Measurements from ENCODE around the gene PGRMC2. TPM values are rescaled to one million over a fixed set of nuclear protein-coding genes. Genes with fewer than 3 reads are reported as not detected.

Gene PGRMC2
- total and polyA plus RNA-seq, 2 of the 8 experiments (the other 6 are each of a cell fraction or from before 2014, with no cell fraction given), result 9.5 to 85.3 TPM

DNA sequence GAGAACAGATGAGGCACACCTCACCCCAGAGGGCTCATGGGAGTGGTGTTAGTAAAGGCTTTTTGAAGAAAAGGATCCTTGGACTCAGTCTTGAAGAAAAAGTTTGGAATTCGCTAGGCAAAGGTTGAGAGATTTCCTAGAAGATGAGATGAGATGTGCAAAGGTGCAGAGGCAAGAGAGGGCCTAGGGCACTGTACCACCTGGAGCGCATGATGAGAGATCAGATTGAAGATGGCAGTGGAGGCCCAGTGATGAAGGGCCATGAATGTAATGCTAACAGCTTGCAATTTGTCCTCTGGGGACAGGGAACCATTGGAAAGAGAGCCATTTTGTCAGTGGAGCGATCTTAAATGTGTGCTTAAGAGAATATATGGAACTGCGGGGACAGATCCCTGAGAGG is 45.0 kb downstream of the PGRMC2 start:
- no peak overlapping the region for H3K4me3 ChIP-seq (ENCODE audit: extremely low read depth in 1 of 4, insufficient read depth in 2 of 4, low read depth in 3 of 4, low read length in 4 of 4)
- no peaks in the 10 kb centered on the region; a peak in 1 of 8 replicates for H3K36me3 ChIP-seq (ENCODE audit: control insufficient read depth in 2 of 4, insufficient read depth in 4 of 4, low read length in 3 of 4)
- POLR2A ChIA-PET (ENCODE audit: partially characterized antibody), result no interaction called here
- H3K4me1 ChIP-seq (replicated peaks in 1 of 4; ENCODE audit: control insufficient read depth in 3 of 4, insufficient read depth in 4 of 4, low read length in 3 of 4), result peaks cover 0 to 3% (median 0%) of the 10 kb centered on the region in 4 experiments; a peak in 1 of 7 replicates
- H4K91ac ChIP-seq (replicated peaks; ENCODE audit: insufficient read length, low read length), result no peak overlapping the region
- no peak overlapping the region for H3K56ac ChIP-seq (replicated peaks; ENCODE audit: insufficient read length, low read depth, low read length)
- no peak overlapping the region for H3K14ac ChIP-seq (ENCODE audit: insufficient read length)
- H3K23ac ChIP-seq (ENCODE audit: insufficient read length), result no peak overlapping the region
- no peak overlapping the region for H3K18ac ChIP-seq (ENCODE audit: extremely low read depth, low read length)
- no peaks in the 10 kb centered on the region for H3K27me3 ChIP-seq (replicated peaks in 1 of 4; ENCODE audit: control insufficient read depth in 3 of 4, extremely low read depth in 1 of 4, insufficient read depth in 3 of 4, low read length in 3 of 4)
- no peak overlapping the region for H2BK12ac ChIP-seq (ENCODE audit: low read depth, low read length)
- peaks cover 4 to 9% of the 10 kb centered on the region in 2 experiments; a peak in 3 of 4 replicates for H3K9me3 ChIP-seq (ENCODE audit: insufficient read depth in 2 of 2, low read depth in 1 of 2, low read length in 1 of 2)
- H4K8ac ChIP-seq (ENCODE audit: extremely low read depth, insufficient read depth, low read length), result no peak overlapping the region
- H4K5ac ChIP-seq (ENCODE audit: insufficient read length, low read depth, low read length), result no peak overlapping the region
- no peaks in the 10 kb centered on the region for H3K79me1 ChIP-seq (ENCODE audit: low read depth, low read length)
- no peak overlapping the region for H2AK5ac ChIP-seq (ENCODE audit: low read depth, low read length)
- no peak overlapping the region for H3K27ac ChIP-seq (ENCODE audit: low read depth, low read length)
- H4K20me1 ChIP-seq (replicated peaks in 1 of 2; ENCODE audit: control insufficient read depth in 1 of 2, insufficient read depth in 2 of 2, low read length in 2 of 2), result no peaks in the 10 kb centered on the region
- no peak overlapping the region for H2BK15ac ChIP-seq (ENCODE audit: low read length)
- no peaks in the 10 kb centered on the region for H3K23me2 ChIP-seq (ENCODE audit: low read depth, low read length)
- no peak overlapping the region for H3K4me2 ChIP-seq (ENCODE audit: insufficient read depth in 1 of 2, low read depth in 2 of 2, low read length in 2 of 2)
- no peak for DNase-seq (ENCODE audit: low read depth in 1 of 2, low spot score in 2 of 2)
- H3K9ac ChIP-seq (replicated peaks in 1 of 4; ENCODE audit: extremely low read depth in 1 of 4, low read depth in 3 of 4, low read length in 3 of 4), result no peak overlapping the region
- WGBS, 2 experiments (ENCODE audit: extremely low coverage in 1 of 2, insufficient coverage in 1 of 2, insufficient read length in 1 of 2, insufficient replicate concordance in 2 of 2, low coverage in 1 of 2, low lambda C conversion rate in 2 of 2, missing lambda C conversion rate in 1 of 2), result 90% methylated on average over 4 of the region's 4 CpGs; no CpG with 5 or more reads in 1 of the 2 experiments
- H2BK120ac ChIP-seq (replicated peaks; ENCODE audit: low read depth, low read length), result no peak overlapping the region
- no peaks in the 10 kb centered on the region for H3K79me2 ChIP-seq (ENCODE audit: control insufficient read depth in 1 of 2, insufficient read depth in 2 of 2, low read length in 2 of 2)
- CTCF ChIA-PET (ENCODE audit: partially characterized antibody), result interaction anchor here (1.0 kb wide), 1 partner anchor 11 kb away, joined by 3 read pairs; no protein-coding TSS in a partner anchor
- TF ChIP-seq CEBPB (IDR thresholded peaks at IDR 0.05; ENCODE audit: low read depth, low read length), result no peak
- TF ChIP-seq HDAC2 (IDR thresholded peaks at IDR 0.05; ENCODE audit: borderline replicate concordance in 1 of 2, low read depth in 2 of 2, low read length in 2 of 2), result no peak
- no peak for TF ChIP-seq PHF8 (conservative IDR thresholded peaks at IDR 0.05; ENCODE audit: low read depth, low read length)
- TF ChIP-seq SUZ12 (IDR thresholded peaks at IDR 0.05; ENCODE audit: low read length), result no peak
- TF ChIP-seq SIRT6 (IDR thresholded peaks at IDR 0.05; ENCODE audit: low read length), result no peak
- no peak for TF ChIP-seq TCF12 (IDR thresholded peaks at IDR 0.05; ENCODE audit: low read depth, low read length)
- no peak for TF ChIP-seq SP4 (IDR thresholded peaks at IDR 0.05; ENCODE audit: low read length)
- no peak for TF ChIP-seq NANOG (IDR thresholded peaks at IDR 0.05; ENCODE audit: insufficient read depth, low read depth, low read length, poor library complexity, severe bottlenecking)
- TF ChIP-seq RBBP5 (IDR thresholded peaks at IDR 0.05; ENCODE audit: borderline replicate concordance, low read depth, low read length), result no peak
- TF ChIP-seq POLR2A (IDR thresholded peaks at IDR 0.05; ENCODE audit: control extremely low read depth in 1 of 2, low read depth in 2 of 2, low read length in 2 of 2), result no peak
- no peak for TF ChIP-seq RXRA (IDR thresholded peaks at IDR 0.05; ENCODE audit: insufficient read depth, low read depth, low read length)
- no peak for TF ChIP-seq ZNF274 (IDR thresholded peaks at IDR 0.05; ENCODE audit: borderline replicate concordance, extremely low read depth, low read length)
- TF ChIP-seq ATF3 (IDR thresholded peaks at IDR 0.05; ENCODE audit: insufficient read depth, low read depth, low read length), result no peak
- TF ChIP-seq TAF7 (optimal IDR thresholded peaks at IDR 0.05; ENCODE audit: borderline replicate concordance, low read depth, low read length), result no peak
- H3K4ac ChIP-seq (replicated peaks; ENCODE audit: insufficient read length, low read depth, low read length), result no peak overlapping the region
- no peak overlapping the region for H2BK20ac ChIP-seq (ENCODE audit: low read length)
- no peak overlapping the region for H2BK5ac ChIP-seq (ENCODE audit: low read depth, low read length)
- FAIRE-seq, result no peak
- no peak overlapping the region for H2AFZ ChIP-seq (ENCODE audit: low read length)
